Forelimb muscle (tissue), 1 donor: Measurements from ENCODE around the gene BIRC7. TPM values are rescaled to one million over a fixed set of nuclear protein-coding genes. Genes with fewer than 3 reads are reported as not detected.
A peak's percentile ranks its signal among the peaks of the same experiment; 100 is the strongest.

Experiments
- DNase-seq: peaks from one replicate; pipeline ENCODE4 v3.0.0-alpha.2; 2013; ENCODE audit warnings: low read depth
- polyA plus RNA-seq: library from polyadenylated mRNA; unstranded; fragments of 120-200 nt; gene quantifications from one replicate; pipeline ENCODE4 v1.2.1, GENCODE V29; 2013; ENCODE audit not compliant: insufficient read length

The BIRC7 gene
- polyA plus RNA-seq, 1 donor: 0.27 TPM

- DNase-seq: no peak
Observed at GRCh38 chr20:63225082-63225454, 10.6 kb upstream of the BIRC7 start.

GRCh38 chr20:63226042-63226943 lies 9.4 kb upstream of the BIRC7 start:
- no peak for DNase-seq

- DNase-seq: no peak
Observed at GRCh38 chr20:63227260-63227659, 8.4 kb upstream of the BIRC7 start.

- DNase-seq: no peak
Observed at GRCh38 chr20:63228806-63229205, 6.9 kb upstream of the BIRC7 start.

- peak; percentile 36 for DNase-seq
Observed at GRCh38 chr20:63230800-63231268, 4.9 kb upstream of the BIRC7 start.

DNA sequence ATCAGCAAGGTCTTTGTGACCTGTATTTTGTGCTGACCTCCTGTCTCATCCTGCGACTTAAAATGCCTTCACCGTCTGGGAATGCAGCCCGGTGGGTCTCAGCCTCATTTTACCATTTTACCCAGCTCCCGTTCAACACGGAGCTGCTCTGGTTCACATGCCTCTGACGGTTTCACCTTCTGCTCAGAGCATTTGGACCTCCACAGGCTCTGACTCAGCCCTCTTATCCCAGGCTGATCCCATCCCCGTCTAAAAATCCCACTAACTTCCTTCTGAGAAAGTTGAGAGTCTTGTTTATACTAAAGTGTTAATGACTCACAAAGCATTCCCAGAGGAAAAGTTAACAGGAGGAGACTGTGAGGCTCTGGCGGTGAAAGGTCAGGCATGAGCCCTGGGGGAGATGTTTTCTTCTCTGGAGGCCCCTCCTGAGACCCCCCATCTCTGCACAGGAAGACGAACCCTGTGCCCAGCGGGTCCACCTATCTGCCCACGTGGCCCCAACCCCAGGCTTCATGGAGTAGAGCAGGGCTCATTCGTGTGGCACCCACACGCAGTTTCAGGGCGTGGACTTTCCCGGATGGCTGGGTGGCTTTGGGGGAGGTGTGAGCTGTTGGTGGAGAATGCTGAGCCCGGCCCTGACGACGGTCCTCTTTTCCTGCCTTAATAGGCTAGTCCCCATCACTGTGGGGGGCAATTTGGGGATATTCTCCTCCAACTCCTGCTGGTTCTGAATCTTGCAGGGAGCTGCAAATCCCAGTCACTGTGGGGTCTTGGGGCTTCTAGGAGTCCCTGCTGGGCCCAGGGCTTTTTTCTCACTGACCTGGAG lies 3.3 kb upstream of the BIRC7 start:
- DNase-seq: no peak

- no peak for DNase-seq
Observed at GRCh38 chr20:63233061-63233344, 2.7 kb upstream of the BIRC7 start.

DNA sequence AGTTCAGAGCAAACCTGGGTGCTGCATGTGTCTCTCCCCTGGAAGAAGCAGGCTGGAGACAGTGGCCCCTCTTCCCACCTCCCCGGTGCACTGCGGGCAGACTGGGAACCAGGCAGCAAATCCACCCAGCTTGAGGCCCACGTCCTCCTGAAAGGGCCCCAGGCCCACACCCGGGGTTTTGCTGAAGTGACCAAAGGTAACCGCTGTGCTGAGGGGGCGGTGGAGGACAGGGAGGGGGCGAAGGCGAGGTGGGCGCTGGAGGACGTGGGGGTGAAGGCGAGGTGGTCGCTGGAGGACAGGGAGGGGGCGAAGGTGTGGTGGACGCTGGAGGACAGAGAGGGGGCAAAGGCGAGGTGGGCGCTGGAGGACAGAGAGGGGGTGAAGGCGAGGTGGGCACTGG lies 1.8 kb upstream of the BIRC7 start:
- no peak for DNase-seq

GRCh38 chr20:63234693-63235398 lies 859 bp upstream of the BIRC7 start:
- no peak for DNase-seq

- no peak for DNase-seq
Observed at GRCh38 chr20:63236116-63236837, 572 bp downstream of the BIRC7 start.

GRCh38 chr20:63238031-63238430 lies 2.3 kb downstream of the BIRC7 start:
- DNase-seq: no peak

GRCh38 chr20:63238514-63239125 lies 2.9 kb downstream of the BIRC7 start:
- DNase-seq: no peak

DNA sequence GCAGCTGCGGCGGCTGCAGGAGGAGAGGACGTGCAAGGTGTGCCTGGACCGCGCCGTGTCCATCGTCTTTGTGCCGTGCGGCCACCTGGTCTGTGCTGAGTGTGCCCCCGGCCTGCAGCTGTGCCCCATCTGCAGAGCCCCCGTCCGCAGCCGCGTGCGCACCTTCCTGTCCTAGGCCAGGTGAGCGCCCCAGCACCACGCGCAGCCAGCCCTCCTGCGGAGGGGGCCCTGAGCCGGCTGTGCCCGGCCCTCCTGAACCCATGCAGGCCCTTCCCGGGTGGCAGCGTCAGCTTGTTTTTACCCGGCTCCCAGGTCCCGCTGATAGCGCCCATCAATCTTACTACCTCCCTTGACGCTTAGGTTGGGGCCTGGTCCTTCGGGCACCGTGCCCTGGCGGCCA lies 3.7 kb downstream of the BIRC7 start:
- DNase-seq: no peak

- no peak for DNase-seq
Observed at GRCh38 chr20:63240004-63240403, 4.3 kb downstream of the BIRC7 start.

DNA sequence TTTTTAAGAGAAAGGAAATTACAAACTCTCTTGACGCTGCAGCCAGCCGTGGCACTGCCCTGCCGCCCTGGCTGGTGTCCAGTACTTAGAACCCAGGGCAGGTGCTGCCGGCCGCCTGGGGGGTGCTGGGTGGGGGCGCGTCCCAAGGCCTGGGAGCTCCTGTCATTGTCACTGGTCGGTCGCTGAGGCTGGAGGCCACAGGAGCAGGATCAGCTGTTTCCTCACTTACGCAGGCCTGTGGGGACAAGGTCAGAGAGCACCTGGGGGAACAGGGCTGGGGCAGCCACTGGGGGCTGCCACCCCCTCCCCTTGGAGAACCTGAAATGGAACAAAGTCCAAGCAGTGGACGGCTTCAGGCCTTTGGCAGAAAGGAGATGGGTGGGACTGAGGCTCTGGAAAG lies 5.6 kb downstream of the BIRC7 start:
- no peak for DNase-seq

GRCh38 chr20:63242736-63243135 lies 7.0 kb downstream of the BIRC7 start:
- no peak for DNase-seq

GRCh38 chr20:63243604-63244247 lies 8.0 kb downstream of the BIRC7 start:
- DNase-seq: no peak

GRCh38 chr20:63244468-63244867 lies 8.8 kb downstream of the BIRC7 start:
- no peak for DNase-seq

DNA sequence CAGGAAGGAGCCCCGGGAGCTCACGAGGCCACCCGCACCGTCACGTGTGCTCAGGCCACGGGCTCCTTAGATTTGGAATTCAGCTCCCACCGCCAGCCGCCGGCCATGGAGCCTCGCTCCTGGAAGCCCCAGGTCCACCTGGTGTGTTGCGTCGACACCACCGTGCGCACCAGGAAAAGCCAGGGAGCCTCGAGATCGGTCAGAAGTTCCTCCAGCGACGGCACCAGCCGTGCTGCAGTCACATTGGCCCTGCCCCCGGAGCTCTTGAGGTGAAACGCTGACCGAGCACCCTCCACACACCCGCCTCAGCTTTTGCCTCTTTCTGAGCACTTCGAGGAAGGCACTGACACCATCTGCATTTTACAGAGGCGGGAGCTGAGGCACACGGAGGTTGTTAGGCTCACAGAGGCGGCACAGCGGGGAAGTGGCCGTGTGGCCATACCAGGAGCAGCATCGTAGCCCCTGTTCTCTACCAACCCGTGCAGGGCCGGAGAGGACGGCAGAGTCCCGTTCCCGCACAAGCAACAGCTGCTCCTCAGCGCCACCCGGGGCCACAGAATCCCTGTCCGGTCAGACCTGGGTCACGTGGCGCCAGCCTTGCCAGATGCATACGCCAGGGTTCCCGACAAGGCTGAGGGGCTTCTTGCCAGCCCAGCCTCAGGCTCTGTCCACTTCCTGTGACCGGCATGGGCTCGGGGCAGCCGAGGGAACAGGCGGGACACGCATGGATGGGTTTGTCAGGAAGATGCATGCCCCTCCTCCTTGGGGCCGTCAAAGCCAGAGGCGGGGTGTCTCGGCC lies 11.0 kb downstream of the BIRC7 start:
- no peak for DNase-seq

- DNase-seq: no peak
Observed at GRCh38 chr20:63247671-63248228, 12.0 kb downstream of the BIRC7 start.
